Ishikawa (cell line): ENCODE data around the gene FBXO36.

Experiments
- CEBPB ChIP-seq: IDR thresholded peaks from 2 replicates; pipeline ENCODE4 v1.6.1; 2012
- CREB1 ChIP-seq: IDR thresholded peaks from 2 replicates; pipeline ENCODE4 v1.6.1; 2012; ENCODE audit warnings: low read depth
- EGR1 ChIP-seq: IDR thresholded peaks from 2 replicates; pipeline ENCODE4 v1.6.1; 2012
- EP300 ChIP-seq: IDR thresholded peaks from 2 replicates; pipeline ENCODE4 v1.6.1; 2012; ENCODE audit warnings: borderline replicate concordance
- FOXM1 ChIP-seq: IDR thresholded peaks from 2 replicates; pipeline ENCODE4 v1.6.1; 2012; ENCODE audit warnings: low read depth, borderline replicate concordance
- MAX ChIP-seq: IDR thresholded peaks from 2 replicates; pipeline ENCODE4 v1.6.1; 2012
- NFIC ChIP-seq: IDR thresholded peaks from 2 replicates; pipeline ENCODE4 v1.6.1; 2012
- RAD21 ChIP-seq: IDR thresholded peaks from 2 replicates; pipeline ENCODE4 v1.6.1; 2012; ENCODE audit warnings: low read depth
- REST ChIP-seq: IDR thresholded peaks from 2 replicates; pipeline ENCODE4 v1.6.1; 2012; ENCODE audit warnings: low read depth, mild to moderate bottlenecking
- TAF1 ChIP-seq: IDR thresholded peaks from 2 replicates; pipeline ENCODE4 v1.6.1; 2012; ENCODE audit warnings: low read depth, mild to moderate bottlenecking
- TCF12 ChIP-seq: IDR thresholded peaks from 2 replicates; pipeline ENCODE4 v1.6.1; 2012; ENCODE audit warnings: low read depth
- TEAD4 ChIP-seq: IDR thresholded peaks from 2 replicates; pipeline ENCODE4 v1.6.1; 2012
- USF1 ChIP-seq: IDR thresholded peaks from 2 replicates; pipeline ENCODE4 v1.6.1; 2012
- YY1 ChIP-seq: IDR thresholded peaks from 2 replicates; pipeline ENCODE4 v1.6.1; 2012; ENCODE audit warnings: low read depth
- ZBTB7A ChIP-seq: IDR thresholded peaks from 2 replicates; pipeline ENCODE4 v1.6.1; 2012; ENCODE audit warnings: low read depth

Gene FBXO36

GRCh38 chr2:229914171-229914570 is 8.1 kb upstream of the FBXO36 start:
- no peak for TF ChIP-seq EGR1
- TF ChIP-seq FOXM1 = no peak
- no peak for TF ChIP-seq RAD21
- no peak for TF ChIP-seq EP300
- TF ChIP-seq TCF12 = no peak
- TF ChIP-seq YY1 = no peak

- TF ChIP-seq TCF12 (no peak), TEAD4 (no peak), FOXM1 (no peak), ZBTB7A (no peak)
Observed at GRCh38 chr2:229917793-229918192, 4.5 kb upstream of the FBXO36 start.

GRCh38 chr2:229920011-229920641 is 2.2 kb upstream of the FBXO36 start:
- TF ChIP-seq TEAD4 (no peak), EP300 (no peak), ZBTB7A (no peak), RAD21 (no peak), YY1 (no peak), EGR1 (no peak), MAX (no peak), USF1 (no peak), CEBPB (no peak), TAF1 (no peak), FOXM1 (no peak), REST (no peak), NFIC (no peak), CREB1 (no peak), TCF12 (no peak)

GRCh38 chr2:229921101-229921891 is 1.0 kb upstream of the FBXO36 start:
- TF ChIP-seq CEBPB (no peak), MAX (peak; percentile 39; the same call in 1 of the 2 replicates), ZBTB7A (0 out of 2 replicates have a peak, but pooled peaks have one; percentile 28), NFIC (no peak), TAF1 (peak; percentile 31; the same call in 1 of the 2 replicates)

- TF ChIP-seq CEBPB (no peak), EP300 (peak; percentile 15; the same call in 1 of the 2 replicates), TCF12 (peak; percentile 70), TAF1 (peak; percentile 47; the same call in 1 of the 2 replicates), CREB1 (no peak), NFIC (0 out of 2 replicates have a peak, but pooled peaks have one; percentile 23), FOXM1 (peak; percentile 39; the same call in 1 of the 2 replicates), RAD21 (no peak)
Observed at GRCh38 chr2:229921892-229922448, 333 bp upstream of the FBXO36 start, which contains the start of gene TRIP12. Gene TRIP12, minus strand, starts transcription at chr2:229922009. Its CDS starts 41,930 bp downstream, at chr2:229880079.

- TF ChIP-seq USF1 (no peak), RAD21 (no peak), NFIC (no peak), TCF12 (no peak), CEBPB (no peak), EP300 (no peak), TAF1 (no peak), YY1 (no peak), CREB1 (no peak), ZBTB7A (no peak), REST (no peak), FOXM1 (no peak), EGR1 (no peak), MAX (no peak), TEAD4 (no peak)
Observed at GRCh38 chr2:229925201-229925600, 2.9 kb downstream of the FBXO36 start.
